Lung (tissue), 12 donors: Measurements from ENCODE around the gene WASF2. TPM values are rescaled to one million over a fixed set of nuclear protein-coding genes. Genes with fewer than 3 reads are reported as not detected.
A peak's percentile ranks its signal among the peaks of the same experiment; 100 is the strongest.

ENCODE experiments used
- ATAC-seq: fragments of 200-7000 bp; cut with Tn5 transposase; one replicate; pipeline ENCODE4 v1.9.1; 2020; ENCODE audit warnings: moderate number of reproducible peaks; ENCODE audit not compliant: insufficient read depth, low FRiP score
- DNase-seq, 3 donors: peaks; one replicate each; pipeline ENCODE4 v3.0.0-alpha.2; 2013 to 2017
- H3K27ac ChIP-seq, 2 donors: one replicate each; pipeline ENCODE4 v1.5.1; 2013; ENCODE audit warnings: mild to moderate bottlenecking in 2 of 2, moderate library complexity in 2 of 2, control low read depth in 1 of 2, inconsistent platforms in 1 of 2, low read depth in 1 of 2, low read length in 1 of 2
- H3K27me3 ChIP-seq, 3 donors: one replicate each; pipeline ENCODE4 v1.5.1; 2013; ENCODE audit warnings: low read length in 2 of 3; ENCODE audit not compliant: control insufficient read depth in 3 of 3, insufficient read depth in 3 of 3
- H3K36me3 ChIP-seq, 4 donors: one replicate each; pipeline ENCODE4 v1.5.1; 2013; ENCODE audit warnings: low read length in 4 of 4, mild to moderate bottlenecking in 1 of 4, moderate library complexity in 1 of 4; ENCODE audit not compliant: control insufficient read depth in 4 of 4, insufficient read depth in 4 of 4
- H3K4me1 ChIP-seq, 5 donors: one replicate each; pipeline ENCODE4 v1.5.1; 2013; ENCODE audit warnings: low read length in 5 of 5, mild to moderate bottlenecking in 2 of 5, moderate library complexity in 1 of 5; ENCODE audit not compliant: control insufficient read depth in 5 of 5, insufficient read depth in 5 of 5
- H3K4me3 ChIP-seq: one replicate; pipeline ENCODE4 v1.5.1; 2013; ENCODE audit warnings: mild to moderate bottlenecking, control low read depth, moderate library complexity
- H3K9ac ChIP-seq, 2 donors: one replicate each; pipeline ENCODE4 v1.5.1; 2013; ENCODE audit warnings: low read length in 2 of 2, control low read depth in 1 of 2; ENCODE audit not compliant: insufficient read depth in 1 of 2
- H3K9me3 ChIP-seq, 4 donors: one replicate each; pipeline ENCODE4 v1.5.1; 2013; ENCODE audit warnings: low read length in 3 of 4, mild to moderate bottlenecking in 1 of 4, moderate library complexity in 1 of 4; ENCODE audit not compliant: control insufficient read depth in 4 of 4, insufficient read depth in 3 of 4
- WGBS, 2 donors: extraction: QIAGEN DNeasy Blood & Tissue Kit; methylation state at CpG; one replicate each; pipeline ENCODE4 v1.1.7; 2013; 5-methylcytosine and 5-hydroxymethylcytosine counted together
- polyA plus RNA-seq, 2 donors: library from polyadenylated mRNA; stranded (reverse); fragments of 200-250 nt; gene quantifications; one replicate each; pipeline ENCODE4 v1.2.1, GENCODE V29; 2013
- total RNA-seq, 2 donors: library from RNA; depleted of rRNA in 1 of 2; stranded (reverse); fragments of >200 nt in 1 of 2; gene quantifications; one replicate each; pipeline ENCODE4 v1.2.1, GENCODE V29; 2014 to 2021
- TF ChIP-seq, protein P1 (sequence below): IDR thresholded peaks from 2 replicates; pipeline ENCODE4 v1.5.1; 2012; ENCODE audit warnings: mild to moderate bottlenecking; ENCODE audit errors: control extremely low read depth, extremely low read depth
- donor health status: control.
- donor health status: control.
- donor health status: Bipolar disorder and iron deficiency.
- donor health status: healthy.
- donor health status: DM: yes; HTN: yes; CAD: no.

Gene WASF2
- total and polyA plus RNA-seq, 4 donors: 27.3 to 136 (median 49.5) TPM

DNA sequence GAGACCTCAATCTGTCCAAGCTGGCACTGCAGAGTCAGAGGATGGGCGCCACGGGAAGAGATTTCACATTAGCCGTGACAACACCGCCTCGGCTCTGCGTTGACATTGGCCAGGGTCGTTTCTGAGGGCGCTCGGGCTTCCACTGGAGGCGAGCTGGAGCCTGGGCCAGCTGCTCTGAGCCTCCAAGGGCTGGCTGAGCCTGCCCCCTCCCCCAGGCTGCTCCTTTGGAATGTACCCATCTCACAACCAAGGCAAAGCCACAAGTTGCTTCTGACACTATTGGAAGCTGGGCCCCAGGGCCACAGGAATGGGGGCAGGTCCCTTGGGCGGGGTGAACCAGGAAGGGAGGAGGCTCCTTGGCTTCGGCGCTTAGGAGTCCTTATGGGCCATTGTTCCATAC, 84.9 kb downstream of the WASF2 start:
- H3K27ac ChIP-seq: peak overlapping the region; percentile 25 to 43
- no peak for ATAC-seq
- no peak overlapping the region for H3K4me3 ChIP-seq
- H3K36me3 ChIP-seq: peaks cover 6 to 33% (median 19%) of the 10 kb centered on the region in 4 donors
- H3K27me3 ChIP-seq: no peaks in the 10 kb centered on the region
- TF ChIP-seq, protein P1, sequence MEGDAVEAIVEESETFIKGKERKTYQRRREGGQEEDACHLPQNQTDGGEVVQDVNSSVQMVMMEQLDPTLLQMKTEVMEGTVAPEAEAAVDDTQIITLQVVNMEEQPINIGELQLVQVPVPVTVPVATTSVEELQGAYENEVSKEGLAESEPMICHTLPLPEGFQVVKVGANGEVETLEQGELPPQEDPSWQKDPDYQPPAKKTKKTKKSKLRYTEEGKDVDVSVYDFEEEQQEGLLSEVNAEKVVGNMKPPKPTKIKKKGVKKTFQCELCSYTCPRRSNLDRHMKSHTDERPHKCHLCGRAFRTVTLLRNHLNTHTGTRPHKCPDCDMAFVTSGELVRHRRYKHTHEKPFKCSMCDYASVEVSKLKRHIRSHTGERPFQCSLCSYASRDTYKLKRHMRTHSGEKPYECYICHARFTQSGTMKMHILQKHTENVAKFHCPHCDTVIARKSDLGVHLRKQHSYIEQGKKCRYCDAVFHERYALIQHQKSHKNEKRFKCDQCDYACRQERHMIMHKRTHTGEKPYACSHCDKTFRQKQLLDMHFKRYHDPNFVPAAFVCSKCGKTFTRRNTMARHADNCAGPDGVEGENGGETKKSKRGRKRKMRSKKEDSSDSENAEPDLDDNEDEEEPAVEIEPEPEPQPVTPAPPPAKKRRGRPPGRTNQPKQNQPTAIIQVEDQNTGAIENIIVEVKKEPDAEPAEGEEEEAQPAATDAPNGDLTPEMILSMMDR: no peak
- no peaks in the 10 kb centered on the region for H3K9me3 ChIP-seq
- H3K4me1 ChIP-seq: peaks cover 0 to 28% (median 13%) of the 10 kb centered on the region in 5 donors
- no peak overlapping the region for H3K9ac ChIP-seq
- peak in 1 of 3 donors; percentile 41 for DNase-seq
- 67 to 70% methylated on average over 13 of the region's 13 CpGs for WGBS, 2 donors

DNA sequence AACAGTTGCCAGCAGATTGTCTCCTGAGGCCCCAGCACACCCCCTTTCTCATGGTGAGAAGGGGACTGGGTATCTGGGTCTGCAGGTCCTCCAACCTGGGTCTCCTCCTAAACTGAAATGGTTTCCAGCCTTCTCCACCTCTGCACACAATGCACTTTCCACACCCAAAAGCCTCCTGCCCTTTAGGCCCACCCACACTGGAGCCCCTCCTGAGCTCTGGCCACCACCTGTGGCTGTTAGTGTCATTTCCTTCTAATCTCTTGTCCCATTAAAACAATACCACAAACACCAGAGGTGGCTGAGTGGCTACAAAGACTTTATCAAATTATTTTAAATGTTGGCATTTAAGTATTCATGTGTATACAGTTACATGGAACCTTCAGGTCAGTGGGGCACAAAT, 86.0 kb downstream of the WASF2 start:
- no peak for DNase-seq
- peaks cover 0 to 40% (median 20%) of the 10 kb centered on the region in 5 donors for H3K4me1 ChIP-seq
- no peaks in the 10 kb centered on the region for H3K27me3 ChIP-seq
- H3K27ac ChIP-seq: peak overlapping the region in 1 of 2 donors; percentile 23
- H3K36me3 ChIP-seq: peaks cover 6 to 27% (median 17%) of the 10 kb centered on the region in 4 donors
- no peak overlapping the region for H3K4me3 ChIP-seq
- ATAC-seq: no peak
- TF ChIP-seq, protein P1: no peak
- H3K9ac ChIP-seq: no peak overlapping the region
- no peaks in the 10 kb centered on the region for H3K9me3 ChIP-seq

DNA sequence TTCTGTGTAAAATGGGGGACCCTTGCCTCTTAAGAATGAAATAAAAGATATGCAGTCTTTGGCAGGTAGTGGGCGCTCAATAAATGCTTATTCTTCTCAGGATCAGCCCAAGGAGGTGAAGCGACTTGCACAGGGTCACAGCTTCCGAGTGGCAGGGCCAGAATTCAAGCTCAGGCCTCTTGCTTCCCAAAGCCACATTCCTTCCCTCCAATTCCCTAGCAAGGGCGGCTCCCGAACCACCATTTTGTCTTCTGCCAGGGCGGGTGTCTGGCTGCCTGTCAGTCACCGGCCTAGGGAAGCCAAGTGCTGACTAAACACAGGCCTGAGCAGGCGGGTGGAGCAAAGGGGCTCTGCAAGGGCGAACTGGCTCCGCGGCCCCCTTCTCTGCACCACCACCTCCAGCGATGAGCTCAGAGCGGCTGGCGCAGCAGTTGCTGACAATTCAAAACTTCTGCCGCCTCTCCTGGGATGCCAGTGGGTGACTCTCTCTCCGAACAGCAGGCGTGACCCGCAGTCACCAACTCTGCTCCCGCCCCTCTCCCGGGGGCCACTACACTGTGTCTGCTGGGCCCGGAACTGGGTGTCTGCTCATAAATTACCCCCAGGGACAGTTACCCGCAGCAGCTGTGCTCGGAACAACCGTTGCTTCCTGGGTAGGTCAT, 86.8 kb downstream of the WASF2 start:
- TF ChIP-seq, protein P1: no peak
- H3K4me3 ChIP-seq: no peak overlapping the region
- H3K27ac ChIP-seq: peak overlapping the region; percentile 21 to 82
- 18 to 46% methylated on average over 24 of the region's 24 CpGs for WGBS, 2 donors
- peak; percentile 75 to 80 (median 76) for DNase-seq
- H3K9ac ChIP-seq: no peak overlapping the region
- H3K4me1 ChIP-seq: peaks cover 0 to 44% (median 23%) of the 10 kb centered on the region in 5 donors
- peaks cover 1 to 20% (median 14%) of the 10 kb centered on the region in 4 donors for H3K36me3 ChIP-seq
- ATAC-seq: no peak
- no peaks in the 10 kb centered on the region for H3K27me3 ChIP-seq
- no peaks in the 10 kb centered on the region for H3K9me3 ChIP-seq

- Histone ChIP-seq H3K27me3 (no peaks in the 10 kb centered on the region), H3K27ac (peak overlapping the region; percentile 21 to 82), H3K36me3 (peaks cover 0 to 12% (median 6%) of the 10 kb centered on the region in 4 donors), H3K9ac (peak overlapping the region in 1 of 2 donors; percentile 4), H3K4me1 (peaks cover 0 to 44% (median 23%) of the 10 kb centered on the region in 5 donors), H3K9me3 (no peaks in the 10 kb centered on the region), H3K4me3 (no peak overlapping the region)
- DNase-seq (peak in 2 of 3 donors; percentile 69 to 73), ATAC-seq (peak; percentile 59)
- 21 to 24% methylated on average over 8 of the region's 8 CpGs for WGBS, 2 donors
- TF ChIP-seq, protein P1: peak; percentile 57
These were observed 87.6 kb downstream of the WASF2 start for GRCh38 chr1:27402349-27402754.
